Activated naive CD8-positive, alpha-beta T cell treated with anti-CD3 and anti-CD28 coated beads for 36 hours (primary cell): ENCODE measurements around the gene PKN3. TPM values are rescaled to one million over a fixed set of nuclear protein-coding genes. Genes with fewer than 3 reads are reported as not detected.

ENCODE experiments used
- DNase-seq: peaks from one replicate; pipeline ENCODE4 v3.0.0; 2021
- H3K27ac Mint-ChIP-seq: one replicate; pipeline ENCODE4 v1.8.0; 2022; ENCODE audit warnings: mild to moderate bottlenecking, moderate library complexity, mixed read lengths
- H3K27me3 Mint-ChIP-seq: one replicate; pipeline ENCODE4 v1.8.0; 2022; ENCODE audit warnings: mild to moderate bottlenecking, mixed read lengths
- H3K36me3 Mint-ChIP-seq: one replicate; pipeline ENCODE4 v1.8.0; 2021; ENCODE audit warnings: mild to moderate bottlenecking, mixed read lengths
- H3K4me1 Mint-ChIP-seq: one replicate; pipeline ENCODE4 v1.8.0; 2021; ENCODE audit warnings: mixed read lengths
- H3K4me3 Mint-ChIP-seq: one replicate; pipeline ENCODE4 v1.8.0; 2022; ENCODE audit warnings: mild to moderate bottlenecking, moderate library complexity, mixed read lengths
- H3K9me3 Mint-ChIP-seq: one replicate; pipeline ENCODE4 v1.8.0; 2022; ENCODE audit warnings: mixed read lengths
- total RNA-seq, 2 experiments: library from RNA; stranded (reverse); gene quantifications; one replicate each; pipeline ENCODE4 v1.2.3, GENCODE V29; 2021

The PKN3 gene
- total RNA-seq, 2 experiments from 2014 or later, result 7.2 to 7.8 TPM

GRCh38 chr9:128720841-128721486 is 18.7 kb downstream of the PKN3 start:
- Mint-ChIP-seq H3K4me3 (no peak overlapping the region), H3K36me3 (peaks cover 8% of the 10 kb centered on the region), H3K9me3 (no peaks in the 10 kb centered on the region), H3K27me3 (no peaks in the 10 kb centered on the region), H3K4me1 (peaks cover 23% of the 10 kb centered on the region), H3K27ac (no peak overlapping the region)
- no peak for DNase-seq

GRCh38 chr9:128721487-128722010 is 19.2 kb downstream of the PKN3 start:
- no peaks in the 10 kb centered on the region for H3K27me3 Mint-ChIP-seq
- DNase-seq, result no peak
- no peak overlapping the region for H3K4me3 Mint-ChIP-seq
- peaks cover 8% of the 10 kb centered on the region for H3K36me3 Mint-ChIP-seq
- no peaks in the 10 kb centered on the region for H3K9me3 Mint-ChIP-seq
- H3K27ac Mint-ChIP-seq, result no peak overlapping the region
- peaks cover 26% of the 10 kb centered on the region for H3K4me1 Mint-ChIP-seq

GRCh38 chr9:128722380-128723351 is 20.4 kb downstream of the PKN3 start:
- no peaks in the 10 kb centered on the region for H3K27me3 Mint-ChIP-seq
- peaks cover 8% of the 10 kb centered on the region for H3K36me3 Mint-ChIP-seq
- peak overlapping the region; percentile 90 for H3K27ac Mint-ChIP-seq
- H3K4me1 Mint-ChIP-seq, result peaks cover 26% of the 10 kb centered on the region
- H3K4me3 Mint-ChIP-seq, result peak overlapping the region; percentile 98
- no peaks in the 10 kb centered on the region for H3K9me3 Mint-ChIP-seq
- no peak for DNase-seq

DNA sequence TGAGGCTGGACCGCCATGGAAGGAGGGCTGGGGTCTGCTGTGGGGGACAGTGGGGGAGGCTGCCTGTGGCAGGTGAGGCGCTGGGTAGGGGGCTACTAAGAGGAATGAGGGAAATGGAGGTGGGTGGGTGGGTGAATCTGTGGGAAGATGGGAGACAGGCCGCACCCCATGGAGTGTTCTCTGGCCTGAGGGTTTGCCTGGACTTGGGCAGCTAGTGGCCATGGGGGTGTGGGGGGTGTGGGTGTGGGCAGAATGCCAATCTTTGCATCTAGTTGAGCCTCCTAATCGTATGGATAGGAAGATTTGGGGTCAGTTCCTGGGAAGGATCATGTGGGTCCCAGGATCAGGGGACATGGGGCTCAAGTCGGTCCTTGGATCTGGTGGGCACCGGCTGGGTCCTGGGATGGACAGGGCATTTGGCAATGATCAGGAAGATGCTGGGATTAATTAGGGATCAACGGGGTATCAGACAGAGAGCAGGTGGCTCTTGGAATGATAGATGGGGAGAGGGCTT is 21.1 kb downstream of the PKN3 start:
- peak overlapping the region; percentile 90 for H3K27ac Mint-ChIP-seq
- H3K36me3 Mint-ChIP-seq, result peaks cover 8% of the 10 kb centered on the region
- DNase-seq, result no peak
- H3K27me3 Mint-ChIP-seq, result no peaks in the 10 kb centered on the region
- H3K4me1 Mint-ChIP-seq, result peaks cover 26% of the 10 kb centered on the region
- no peaks in the 10 kb centered on the region for H3K9me3 Mint-ChIP-seq
- H3K4me3 Mint-ChIP-seq, result peak overlapping the region; percentile 98

DNA sequence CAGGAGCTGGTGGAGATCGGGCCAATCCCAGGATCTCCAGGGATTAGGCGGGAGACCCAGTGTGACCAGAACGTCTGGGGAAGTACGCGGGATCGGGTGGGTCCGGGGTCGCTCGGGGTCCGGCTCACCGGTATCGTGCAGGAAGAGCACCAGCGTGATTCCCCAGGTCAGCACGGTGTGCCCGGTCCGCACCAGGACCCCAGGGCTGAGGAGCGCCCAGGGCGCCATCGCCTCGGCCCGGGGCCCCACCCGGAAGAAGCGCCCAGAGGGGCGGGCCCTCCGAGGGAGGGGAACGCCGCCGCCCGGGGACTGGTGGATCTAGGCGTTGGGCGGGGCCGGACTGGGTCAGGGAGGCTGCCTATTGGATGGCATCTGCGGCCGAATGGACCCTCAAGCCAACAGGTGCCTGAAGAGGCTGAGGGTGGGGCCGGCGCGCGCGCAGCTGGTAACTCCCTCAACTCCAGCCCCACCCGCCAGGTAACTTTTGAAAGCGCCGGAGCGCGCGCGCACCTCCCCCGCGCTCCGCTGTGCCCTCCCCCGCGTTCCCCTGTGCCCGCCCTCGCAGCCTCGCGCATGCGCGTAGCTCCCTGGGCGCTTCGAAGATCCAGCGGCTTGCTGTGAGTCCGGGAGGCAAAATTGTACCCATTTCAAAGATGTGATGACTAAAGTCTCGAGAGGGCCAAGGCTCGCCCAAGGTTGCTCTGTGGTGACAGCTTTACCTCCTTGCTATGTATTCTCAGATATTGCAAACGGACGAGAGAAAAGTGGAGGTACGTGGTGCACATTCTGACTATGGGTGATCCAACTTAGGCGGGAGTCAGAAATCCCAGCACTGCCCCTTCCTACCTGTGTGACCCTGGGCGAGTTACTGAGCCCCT is 21.8 kb downstream of the PKN3 start, which contains the start of gene ZDHHC12:
TSS of gene ZDHHC12 (minus strand) at position 262 of the 878 bp plus-strand sequence. CDS start at position 228, 34 bp downstream.
- no peaks in the 10 kb centered on the region for H3K9me3 Mint-ChIP-seq
- peaks cover 26% of the 10 kb centered on the region for H3K4me1 Mint-ChIP-seq
- peaks cover 8% of the 10 kb centered on the region for H3K36me3 Mint-ChIP-seq
- H3K4me3 Mint-ChIP-seq, result peak within 1 kb of the TSS; percentile 98
- DNase-seq, result peak; percentile 99
- peak within 1 kb of the TSS; percentile 90 for H3K27ac Mint-ChIP-seq
- no peaks in the 10 kb centered on the region for H3K27me3 Mint-ChIP-seq

DNA sequence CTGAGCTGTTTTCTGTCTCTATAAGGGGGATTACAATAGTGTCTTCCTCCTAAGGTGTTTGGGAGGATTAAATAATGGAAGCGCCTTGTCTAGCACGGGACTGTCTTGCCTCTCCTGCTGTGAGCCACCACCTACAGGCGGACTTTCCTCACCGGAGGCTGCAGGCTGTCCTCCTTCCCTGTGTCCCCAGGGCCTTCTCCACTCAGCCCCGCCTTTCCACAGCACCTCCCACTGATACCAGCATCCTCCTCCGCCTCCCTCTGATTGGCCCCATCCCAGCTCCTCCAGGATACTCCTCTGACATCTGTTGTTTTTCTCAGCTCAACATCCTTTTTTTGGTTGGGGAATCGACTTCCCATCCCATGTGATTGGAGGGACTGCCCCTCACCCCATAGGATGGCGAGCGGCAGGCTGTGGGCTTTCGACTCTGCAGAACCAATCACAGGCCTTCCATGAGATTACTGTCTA is 22.5 kb downstream of the PKN3 start:
- peaks cover 8% of the 10 kb centered on the region for H3K36me3 Mint-ChIP-seq
- H3K9me3 Mint-ChIP-seq, result no peaks in the 10 kb centered on the region
- no peaks in the 10 kb centered on the region for H3K27me3 Mint-ChIP-seq
- peak overlapping the region; percentile 89 for H3K4me3 Mint-ChIP-seq
- H3K27ac Mint-ChIP-seq, result peak overlapping the region; percentile 81
- DNase-seq, result peak; percentile 37
- peaks cover 26% of the 10 kb centered on the region for H3K4me1 Mint-ChIP-seq

GRCh38 chr9:128727640-128728248 is 25.4 kb downstream of the PKN3 start:
- Mint-ChIP-seq H3K27ac (no peak overlapping the region), H3K4me3 (no peak overlapping the region)
- DNase-seq, result no peak

GRCh38 chr9:128728298-128728697 is 26.0 kb downstream of the PKN3 start:
- H3K9me3 Mint-ChIP-seq, result no peaks in the 10 kb centered on the region
- H3K4me3 Mint-ChIP-seq, result no peak overlapping the region
- DNase-seq, result no peak
- H3K27ac Mint-ChIP-seq, result no peak overlapping the region
- H3K27me3 Mint-ChIP-seq, result no peaks in the 10 kb centered on the region
- peaks cover 3% of the 10 kb centered on the region for H3K36me3 Mint-ChIP-seq
- H3K4me1 Mint-ChIP-seq, result peaks cover 16% of the 10 kb centered on the region

More at GRCh38 chr9:128727640-128728248, 25.4 kb downstream of the PKN3 start:
- Mint-ChIP-seq H3K4me1 (peaks cover 20% of the 10 kb centered on the region), H3K9me3 (no peaks in the 10 kb centered on the region), H3K36me3 (peaks cover 3% of the 10 kb centered on the region), H3K27me3 (no peaks in the 10 kb centered on the region)

GRCh38 chr9:128729302-128729701 is 27.0 kb downstream of the PKN3 start:
- Mint-ChIP-seq H3K4me3 (no peak overlapping the region), H3K27me3 (no peaks in the 10 kb centered on the region), H3K9me3 (no peaks in the 10 kb centered on the region), H3K36me3 (no peaks in the 10 kb centered on the region), H3K27ac (no peak overlapping the region), H3K4me1 (peaks cover 14% of the 10 kb centered on the region)
- DNase-seq, result no peak

DNA sequence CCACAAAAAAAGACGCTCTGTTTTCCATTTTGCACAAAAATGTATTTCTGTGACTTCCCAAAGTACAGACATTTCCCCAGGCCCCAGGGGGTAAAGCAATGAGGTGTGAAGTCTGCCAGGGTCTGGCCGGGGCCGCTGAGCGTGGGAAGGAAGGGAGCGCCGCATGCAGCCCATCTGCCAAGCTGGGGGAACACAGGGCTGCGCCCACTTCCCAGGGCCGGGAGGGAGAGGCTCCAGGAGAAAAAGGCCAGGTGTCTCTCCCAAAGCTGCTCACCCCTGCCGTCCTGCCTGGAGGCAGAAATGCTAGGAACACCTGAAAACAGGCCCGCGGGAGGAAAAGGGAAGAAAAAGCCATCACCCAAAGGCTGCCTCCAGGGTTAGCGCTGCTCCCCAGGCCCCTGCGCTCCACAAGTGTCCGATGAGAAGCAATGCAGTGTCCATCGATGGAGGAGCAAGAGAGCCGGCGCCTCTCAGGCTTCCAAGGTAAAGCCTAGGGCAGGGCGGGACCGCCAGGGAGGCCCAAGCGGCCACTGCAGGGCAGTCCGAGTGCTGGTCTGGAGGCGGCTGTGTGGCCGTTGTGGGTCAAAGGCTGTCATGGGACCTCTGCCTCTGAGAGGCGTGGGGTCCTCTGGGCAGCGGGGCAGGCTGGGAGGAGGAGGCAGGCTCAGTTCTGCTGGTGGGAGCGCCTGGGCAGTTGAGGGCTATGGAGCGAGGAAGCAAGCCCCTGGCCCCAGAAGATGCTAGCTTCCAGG is 27.6 kb downstream of the PKN3 start:
- H3K27ac Mint-ChIP-seq, result no peak overlapping the region
- no peaks in the 10 kb centered on the region for H3K36me3 Mint-ChIP-seq
- no peak for DNase-seq
- H3K4me3 Mint-ChIP-seq, result no peak overlapping the region
- H3K4me1 Mint-ChIP-seq, result peaks cover 9% of the 10 kb centered on the region
- H3K9me3 Mint-ChIP-seq, result no peaks in the 10 kb centered on the region
- H3K27me3 Mint-ChIP-seq, result no peaks in the 10 kb centered on the region

DNA sequence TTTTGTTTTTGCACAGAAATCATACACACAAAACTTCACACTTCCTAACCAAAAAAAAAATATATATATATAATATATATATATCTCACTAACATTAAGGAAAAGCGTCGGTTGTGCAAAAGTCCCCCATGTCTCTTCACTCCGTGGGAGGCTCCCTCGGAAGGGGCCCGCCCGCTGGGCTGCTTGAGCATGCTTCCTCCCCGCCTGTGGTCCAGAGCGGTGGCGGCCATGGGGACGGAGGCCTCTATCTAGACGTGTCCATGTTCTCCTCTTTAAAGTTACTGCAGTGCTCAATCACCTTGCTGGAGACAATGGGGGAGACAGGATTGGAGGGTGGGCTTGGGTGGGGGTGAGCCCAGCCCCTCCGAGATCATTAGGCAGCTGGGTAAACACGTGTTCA is 28.8 kb downstream of the PKN3 start:
- no peaks in the 10 kb centered on the region for H3K27me3 Mint-ChIP-seq
- H3K36me3 Mint-ChIP-seq, result no peaks in the 10 kb centered on the region
- no peak overlapping the region for H3K4me3 Mint-ChIP-seq
- peaks cover 2% of the 10 kb centered on the region for H3K4me1 Mint-ChIP-seq
- DNase-seq, result no peak
- H3K9me3 Mint-ChIP-seq, result no peaks in the 10 kb centered on the region
- H3K27ac Mint-ChIP-seq, result no peak overlapping the region

GRCh38 chr9:128731691-128732090 is 29.4 kb downstream of the PKN3 start:
- Mint-ChIP-seq H3K36me3 (no peaks in the 10 kb centered on the region), H3K27me3 (no peaks in the 10 kb centered on the region), H3K27ac (no peak overlapping the region), H3K4me1 (no peaks in the 10 kb centered on the region), H3K9me3 (no peaks in the 10 kb centered on the region), H3K4me3 (no peak overlapping the region)
- DNase-seq, result no peak

- peaks cover 5% of the 10 kb centered on the region for H3K36me3 Mint-ChIP-seq
- H3K4me1 Mint-ChIP-seq, result no peaks in the 10 kb centered on the region
- no peak overlapping the region for H3K27ac Mint-ChIP-seq
- H3K27me3 Mint-ChIP-seq, result no peaks in the 10 kb centered on the region
- H3K4me3 Mint-ChIP-seq, result no peak overlapping the region
- no peak for DNase-seq
- H3K9me3 Mint-ChIP-seq, result no peaks in the 10 kb centered on the region
Observed at GRCh38 chr9:128732576-128732975, 30.3 kb downstream of the PKN3 start.
